ENCODE data around the gene SEBOX.
A peak's percentile ranks its signal among the peaks of the same experiment; 100 is the strongest.

SEBOX gene

GRCh38 chr17:28392491-28392890, 27.5 kb upstream of the SEBOX start:
- DNase-seq, result no peak

- no peak for DNase-seq
Observed at GRCh38 chr17:28391401-28391800, 26.4 kb upstream of the SEBOX start.

GRCh38 chr17:28390984-28391383, 26.0 kb upstream of the SEBOX start:
- no peak for DNase-seq

GRCh38 chr17:28390563-28390962, 25.6 kb upstream of the SEBOX start:
- no peak for DNase-seq

- no peak for DNase-seq
Observed at GRCh38 chr17:28390141-28390540, 25.1 kb upstream of the SEBOX start.

GRCh38 chr17:28388106-28388505, 23.1 kb upstream of the SEBOX start:
- no peak for DNase-seq

- DNase-seq, result no peak
Observed at GRCh38 chr17:28386391-28386790, 21.4 kb upstream of the SEBOX start.

GRCh38 chr17:28385406-28385805, 20.4 kb upstream of the SEBOX start:
- peak in 1 of 2 donors; percentile 8 for DNase-seq

GRCh38 chr17:28385037-28385400, 20.0 kb upstream of the SEBOX start:
- no peak for DNase-seq

GRCh38 chr17:28384281-28385036, 19.5 kb upstream of the SEBOX start:
- DNase-seq, result peak; percentile 37 to 68

GRCh38 chr17:28381141-28381825, 16.3 kb upstream of the SEBOX start:
- peak in 1 of 2 donors; percentile 8 for DNase-seq

GRCh38 chr17:28379814-28380801, 15.1 kb upstream of the SEBOX start:
- DNase-seq, result no peak

- no peak for DNase-seq
Observed at GRCh38 chr17:28372945-28373274, 7.9 kb upstream of the SEBOX start.

- no peak for DNase-seq
Observed at GRCh38 chr17:28372203-28372944, 7.4 kb upstream of the SEBOX start.

- peak; percentile 86 to 92 for DNase-seq
Observed at GRCh38 chr17:28371245-28372202, 6.5 kb upstream of the SEBOX start, which contains the start of gene SARM1. Gene SARM1, plus strand, starts transcription at chr17:28371694. Its CDS starts 339 bp downstream, at chr17:28372033.

- DNase-seq, result peak in 1 of 2 donors; percentile 7
Observed at GRCh38 chr17:28370744-28371103, 5.7 kb upstream of the SEBOX start.

GRCh38 chr17:28370035-28370743, 5.2 kb upstream of the SEBOX start, which contains the start of gene VTN:
Gene VTN, minus strand, starts transcription at chr17:28370307. Its CDS starts 104 bp downstream, at chr17:28370203.
- no peak for DNase-seq

GRCh38 chr17:28369684-28370034, 4.7 kb upstream of the SEBOX start:
- DNase-seq, result no peak

GRCh38 chr17:28368915-28369683, 4.1 kb upstream of the SEBOX start:
- DNase-seq, result no peak

GRCh38 chr17:28368306-28368831, 3.4 kb upstream of the SEBOX start:
- DNase-seq, result no peak
